GM12878 (cell line): Measurements from ENCODE around the gene HOXD9. TPM values are rescaled to one million over a fixed set of nuclear protein-coding genes. Genes with fewer than 3 reads are reported as not detected.

Experiments used
- SIX5 ChIP-seq: IDR thresholded peaks from 2 replicates; pipeline ENCODE4 v1.6.1; 2011; ENCODE audit warnings: mild to moderate bottlenecking, low read depth, low read length, moderate library complexity; ENCODE audit not compliant: severe bottlenecking
- YY1 ChIP-seq: IDR thresholded peaks from 2 replicates; pipeline ENCODE4 v1.6.1; 2011; ENCODE audit warnings: low read depth, mild to moderate bottlenecking, low read length
- ZBED1 ChIP-seq: IDR thresholded peaks from 2 replicates; pipeline ENCODE4 v1.6.1; 2016; ENCODE audit warnings: borderline replicate concordance
- polyA plus RNA-seq, 11 experiments: library from polyadenylated mRNA; depleted of rRNA in 4 of 11; unstranded in 6 of 11; stranded (reverse) in 5 of 11; fragments of >200 nt; fragmentation: Nextera tagmentation in 4 of 11; fragmentation: Illumina TruSeq in 1 of 11; extraction: Ambion mirVana in 4 of 11; extraction: Trizol in 1 of 11; gene quantifications; 1 replicate in 1 of 11; 2 replicates in 10 of 11; pipeline versions ENCODE4 v1.2.1 to v1.2.3, GENCODE V29; 2011 to 2016; ENCODE audit warnings: inconsistent platforms in 2 of 11, missing spikeins in 2 of 11, low read depth in 1 of 11
- total RNA-seq, 4 experiments: library from RNA; depleted of rRNA in 3 of 4; stranded (reverse); fragments of >200 nt in 3 of 4; fragmentation: Illumina TruSeq in 1 of 4; extraction: Trizol in 1 of 4; gene quantifications; 2 replicates each; pipeline versions ENCODE4 v1.2.1 to v1.2.3, GENCODE V29; 2013 to 2021
- TF ChIP-seq, protein P1 (sequence below): IDR thresholded peaks from 2 replicates; pipeline ENCODE4 v1.6.1; 2012; ENCODE audit warnings: improper control_type of control experiment, low read depth, low read length; ENCODE audit not compliant: insufficient replicate concordance
- TF ChIP-seq, protein P2 (sequence below): IDR thresholded peaks from 2 replicates; pipeline ENCODE4 v1.6.1; 2011; ENCODE audit warnings: mild to moderate bottlenecking, low read depth, low read length, moderate library complexity; ENCODE audit not compliant: insufficient replicate concordance

The HOXD9 gene
- total and polyA plus RNA-seq, 10 of the 15 experiments (the other 5 are each of a cell fraction or from before 2014, with no cell fraction given): not detected

DNA sequence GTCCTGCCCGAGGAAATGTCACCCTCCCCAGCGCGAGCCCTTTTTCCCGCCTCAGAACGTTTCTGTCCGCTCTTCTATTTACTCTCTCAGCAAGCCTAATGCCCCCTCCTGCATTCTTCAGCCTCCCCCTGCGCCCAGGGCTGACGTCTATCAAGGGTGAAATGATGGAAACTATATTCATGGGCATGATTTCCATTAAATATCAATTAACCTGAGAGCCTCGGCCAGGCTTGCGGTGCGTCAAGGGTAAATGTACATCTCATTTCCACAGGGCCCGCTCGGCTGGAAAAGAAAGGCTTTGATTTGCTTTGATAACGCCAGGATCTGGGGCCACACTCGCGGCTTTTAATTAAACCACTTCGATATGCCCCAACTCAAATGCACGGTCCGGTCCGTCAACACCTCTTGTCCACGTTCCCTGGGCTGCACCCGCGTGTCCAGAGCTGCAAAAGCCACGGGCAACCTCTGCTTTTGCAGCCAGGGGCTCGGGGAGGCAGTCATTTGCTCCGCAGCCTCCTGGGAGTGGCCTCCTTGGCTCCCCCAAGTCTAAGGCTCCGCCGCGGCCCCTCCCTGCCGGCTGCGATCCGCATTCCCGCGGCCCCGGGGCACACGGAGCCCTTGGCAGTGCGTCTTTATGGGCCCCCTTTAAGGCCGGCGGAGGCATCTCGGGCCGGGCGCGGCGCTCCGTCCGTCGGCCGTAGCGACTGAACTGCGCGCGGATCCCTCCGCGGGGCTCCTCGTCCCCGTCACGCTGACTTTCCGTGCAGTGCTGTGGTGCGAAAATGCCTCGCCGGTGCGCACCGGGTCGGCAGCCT lies 6.7 kb downstream of the HOXD9 start, which contains the start of gene HOXD8 (continued):
- no peak for TF ChIP-seq SIX5
- TF ChIP-seq, protein P1, sequence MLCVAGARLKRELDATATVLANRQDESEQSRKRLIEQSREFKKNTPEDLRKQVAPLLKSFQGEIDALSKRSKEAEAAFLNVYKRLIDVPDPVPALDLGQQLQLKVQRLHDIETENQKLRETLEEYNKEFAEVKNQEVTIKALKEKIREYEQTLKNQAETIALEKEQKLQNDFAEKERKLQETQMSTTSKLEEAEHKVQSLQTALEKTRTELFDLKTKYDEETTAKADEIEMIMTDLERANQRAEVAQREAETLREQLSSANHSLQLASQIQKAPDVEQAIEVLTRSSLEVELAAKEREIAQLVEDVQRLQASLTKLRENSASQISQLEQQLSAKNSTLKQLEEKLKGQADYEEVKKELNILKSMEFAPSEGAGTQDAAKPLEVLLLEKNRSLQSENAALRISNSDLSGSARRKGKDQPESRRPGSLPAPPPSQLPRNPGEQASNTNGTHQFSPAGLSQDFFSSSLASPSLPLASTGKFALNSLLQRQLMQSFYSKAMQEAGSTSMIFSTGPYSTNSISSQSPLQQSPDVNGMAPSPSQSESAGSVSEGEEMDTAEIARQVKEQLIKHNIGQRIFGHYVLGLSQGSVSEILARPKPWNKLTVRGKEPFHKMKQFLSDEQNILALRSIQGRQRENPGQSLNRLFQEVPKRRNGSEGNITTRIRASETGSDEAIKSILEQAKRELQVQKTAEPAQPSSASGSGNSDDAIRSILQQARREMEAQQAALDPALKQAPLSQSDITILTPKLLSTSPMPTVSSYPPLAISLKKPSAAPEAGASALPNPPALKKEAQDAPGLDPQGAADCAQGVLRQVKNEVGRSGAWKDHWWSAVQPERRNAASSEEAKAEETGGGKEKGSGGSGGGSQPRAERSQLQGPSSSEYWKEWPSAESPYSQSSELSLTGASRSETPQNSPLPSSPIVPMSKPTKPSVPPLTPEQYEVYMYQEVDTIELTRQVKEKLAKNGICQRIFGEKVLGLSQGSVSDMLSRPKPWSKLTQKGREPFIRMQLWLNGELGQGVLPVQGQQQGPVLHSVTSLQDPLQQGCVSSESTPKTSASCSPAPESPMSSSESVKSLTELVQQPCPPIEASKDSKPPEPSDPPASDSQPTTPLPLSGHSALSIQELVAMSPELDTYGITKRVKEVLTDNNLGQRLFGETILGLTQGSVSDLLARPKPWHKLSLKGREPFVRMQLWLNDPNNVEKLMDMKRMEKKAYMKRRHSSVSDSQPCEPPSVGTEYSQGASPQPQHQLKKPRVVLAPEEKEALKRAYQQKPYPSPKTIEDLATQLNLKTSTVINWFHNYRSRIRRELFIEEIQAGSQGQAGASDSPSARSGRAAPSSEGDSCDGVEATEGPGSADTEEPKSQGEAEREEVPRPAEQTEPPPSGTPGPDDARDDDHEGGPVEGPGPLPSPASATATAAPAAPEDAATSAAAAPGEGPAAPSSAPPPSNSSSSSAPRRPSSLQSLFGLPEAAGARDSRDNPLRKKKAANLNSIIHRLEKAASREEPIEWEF: no peak
- TF ChIP-seq ZBED1: no peak
- TF ChIP-seq, protein P2, sequence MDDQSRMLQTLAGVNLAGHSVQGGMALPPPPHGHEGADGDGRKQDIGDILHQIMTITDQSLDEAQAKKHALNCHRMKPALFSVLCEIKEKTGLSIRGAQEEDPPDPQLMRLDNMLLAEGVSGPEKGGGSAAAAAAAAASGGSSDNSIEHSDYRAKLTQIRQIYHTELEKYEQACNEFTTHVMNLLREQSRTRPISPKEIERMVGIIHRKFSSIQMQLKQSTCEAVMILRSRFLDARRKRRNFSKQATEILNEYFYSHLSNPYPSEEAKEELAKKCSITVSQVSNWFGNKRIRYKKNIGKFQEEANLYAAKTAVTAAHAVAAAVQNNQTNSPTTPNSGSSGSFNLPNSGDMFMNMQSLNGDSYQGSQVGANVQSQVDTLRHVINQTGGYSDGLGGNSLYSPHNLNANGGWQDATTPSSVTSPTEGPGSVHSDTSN: no peak
- TF ChIP-seq YY1: no peak
